Adrenal gland (tissue), 12 donors: Measurements from ENCODE around the gene MRAS. TPM values are rescaled to one million over a fixed set of nuclear protein-coding genes. Genes with fewer than 3 reads are reported as not detected.

Source experiments
- DNase-seq, 7 donors: peaks; one replicate each; pipeline ENCODE4 v3.0.0-alpha.2; 2019 to 2020
- H3K27ac ChIP-seq, 5 donors: fragments of 200-600 bp; sonication (generic) in 4 of 5; 1 replicate in 3 of 5; 2 replicates in 2 of 5; pipeline versions ENCODE4 v1.5.1 to v1.8.0; 2016 to 2020; ENCODE audit warnings: mild to moderate bottlenecking in 1 of 5
- H3K27me3 ChIP-seq: fragments of 200-600 bp; 2 replicates; pipeline ENCODE4 v1.8.0; 2021
- H3K36me3 ChIP-seq, 2 donors: fragments of 200-600 bp; replicated peaks in 1 of 2; 1 replicate in 1 of 2; 2 replicates in 1 of 2; pipeline versions ENCODE4 v1.5.1 to v1.8.0; 2018 to 2022
- H3K4me1 ChIP-seq, 2 donors: fragments of 200-600 bp; replicated peaks in 1 of 2; 1 replicate in 1 of 2; 2 replicates in 1 of 2; pipeline versions ENCODE4 v1.5.1 to v1.8.0; 2018 to 2021
- H3K4me3 ChIP-seq, 4 donors: fragments of 200-600 bp; sonication (generic) in 3 of 4; one replicate each; pipeline ENCODE4 v1.5.1; 2016 to 2018
- H3K9me3 ChIP-seq, 3 donors: fragments of 200-600 bp; sonication (generic) in 1 of 3; replicated peaks in 1 of 3; 1 replicate in 2 of 3; 2 replicates in 1 of 3; pipeline versions ENCODE4 v1.5.1 to v1.8.0; 2016 to 2021
- POLR2A ChIP-seq, 2 donors: fragments of 450-650 bp; IDR thresholded peaks; one replicate each; pipeline ENCODE4 v1.6.1; 2017; ENCODE audit warnings: antibody characterized with exemption in 2 of 2, mild to moderate bottlenecking in 2 of 2, moderate library complexity in 1 of 2
- WGBS, 4 donors: extraction: QIAGEN DNeasy Blood & Tissue Kit in 2 of 4; methylation state at CpG; one replicate each; pipeline versions ENCODE4 v1.1.5 to v1.1.7; 2013 to 2017; 5-methylcytosine and 5-hydroxymethylcytosine counted together
- intact Hi-C, 2 donors: fragments of 100-400 bp; cut with DNase I; formaldehyde crosslinking; loops; one replicate each; pipeline versions ENCODE4 v1.14.1 to v1.15.0; 2022 to 2023
- polyA plus RNA-seq, 3 donors: library from polyadenylated mRNA; stranded (reverse); fragments of 200-250 nt in 2 of 3; fragments of 350-450 nt in 1 of 3; fragmentation: Illumina TruSeq in 1 of 3; extraction: RNeasy Lipid Tissue Mini Kit (QIAGEN cat#74804) in 1 of 3; gene quantifications; one replicate each; pipeline ENCODE4 v1.2.3, GENCODE V29; 2013 to 2014
- total RNA-seq, 9 donors: library from RNA; depleted of rRNA in 4 of 9; stranded (reverse); fragments of >200 nt in 4 of 9; fragments of 120-200 nt in 1 of 9; fragmentation: NEBNext Ultra II Directional in 1 of 9; extraction: Animal tissue kit (Norgen Biotek cat#: 25700) in 1 of 9; gene quantifications; one replicate each; pipeline versions ENCODE4 v1.1.0 to v1.2.4, GENCODE V29; 2013 to 2023
- TF ChIP-seq, protein P1 (sequence below), 6 experiments: fragments of 450-650 bp in 4 of 6; fragments of 200-600 bp in 2 of 6; sonication (generic) in 1 of 6; IDR thresholded peaks; 1 replicate in 5 of 6; 2 replicates in 1 of 6; pipeline versions ENCODE4 v1.5.1 to v1.8.0; 2016 to 2021; ENCODE audit warnings: antibody characterized with exemption in 6 of 6, mild to moderate bottlenecking in 2 of 6, moderate library complexity in 1 of 6
- donor health status: healthy with polysubstance abuse.
- donor health status: Bipolar disorder and iron deficiency.
- donor health status: DM: yes; HTN: yes; CAD: no.
- donor health status: DM: no; HTN: no; CAD: no.
- donor health status: DM: no; HTN: no; CAD: no.
- donor health status: DM: yes; HTN: yes; CAD: no.

MRAS gene
- total and polyA plus RNA-seq, 12 donors: 47.9 to 337 (median 109) TPM

DNA sequence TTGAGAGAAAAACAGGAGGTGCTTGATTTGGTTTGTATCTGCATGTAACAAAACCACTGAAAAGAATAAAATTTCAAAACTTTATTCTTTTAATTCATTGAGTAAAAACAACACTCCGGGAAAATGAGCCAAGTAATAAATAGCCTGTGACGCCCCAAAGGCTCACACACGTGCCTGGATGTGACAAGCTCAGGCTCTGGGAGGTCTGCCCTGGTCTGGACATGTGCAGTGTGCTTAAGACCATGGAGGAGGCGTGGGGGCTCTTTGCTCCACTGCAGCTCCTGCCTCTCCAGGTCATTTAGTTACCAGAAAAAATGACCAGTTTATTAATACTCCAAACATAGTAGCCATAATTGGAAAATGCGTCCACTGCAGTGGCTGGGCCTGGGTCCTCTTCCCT, 10.1 kb upstream of the MRAS start:
- TF ChIP-seq POLR2A (IDR thresholded peaks at IDR 0.05): no peak
- TF ChIP-seq, protein P1, sequence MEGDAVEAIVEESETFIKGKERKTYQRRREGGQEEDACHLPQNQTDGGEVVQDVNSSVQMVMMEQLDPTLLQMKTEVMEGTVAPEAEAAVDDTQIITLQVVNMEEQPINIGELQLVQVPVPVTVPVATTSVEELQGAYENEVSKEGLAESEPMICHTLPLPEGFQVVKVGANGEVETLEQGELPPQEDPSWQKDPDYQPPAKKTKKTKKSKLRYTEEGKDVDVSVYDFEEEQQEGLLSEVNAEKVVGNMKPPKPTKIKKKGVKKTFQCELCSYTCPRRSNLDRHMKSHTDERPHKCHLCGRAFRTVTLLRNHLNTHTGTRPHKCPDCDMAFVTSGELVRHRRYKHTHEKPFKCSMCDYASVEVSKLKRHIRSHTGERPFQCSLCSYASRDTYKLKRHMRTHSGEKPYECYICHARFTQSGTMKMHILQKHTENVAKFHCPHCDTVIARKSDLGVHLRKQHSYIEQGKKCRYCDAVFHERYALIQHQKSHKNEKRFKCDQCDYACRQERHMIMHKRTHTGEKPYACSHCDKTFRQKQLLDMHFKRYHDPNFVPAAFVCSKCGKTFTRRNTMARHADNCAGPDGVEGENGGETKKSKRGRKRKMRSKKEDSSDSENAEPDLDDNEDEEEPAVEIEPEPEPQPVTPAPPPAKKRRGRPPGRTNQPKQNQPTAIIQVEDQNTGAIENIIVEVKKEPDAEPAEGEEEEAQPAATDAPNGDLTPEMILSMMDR (IDR thresholded peaks at IDR 0.05): no peak
- DNase-seq: no peak

GRCh38 chr3:138338811-138339210, 9.6 kb upstream of the MRAS start:
- Histone ChIP-seq H3K27ac (peak overlapping the region in 2 of 5 donors; percentile 21 to 61), H3K4me3 (no peak overlapping the region), H3K36me3 (no peaks in the 10 kb centered on the region), H3K4me1 (peaks cover 0 to 10% of the 10 kb centered on the region in 2 donors), H3K27me3 (no peaks in the 10 kb centered on the region), H3K9me3 (no peaks in the 10 kb centered on the region)
- intact Hi-C loops: loop anchor here in 1 of 2 donors (5.0 kb wide), 2 partner anchors 58 to 73 kb away; no protein-coding TSS in a partner anchor
- WGBS, 4 donors: 86 to 94% (median 89%) methylated on average over 3 to 5 of the region's 5 CpGs
- peak in 4 of 7 donors; percentile 58 to 72 (median 64) for DNase-seq
- TF ChIP-seq, protein P1 (IDR thresholded peaks at IDR 0.05): no peak
- TF ChIP-seq POLR2A (IDR thresholded peaks at IDR 0.05): no peak

More for the DNA sequence above, 10.1 kb upstream of the MRAS start:
- intact Hi-C loops: loop anchor here in 1 of 2 donors (5.0 kb wide), 2 partner anchors 59 to 74 kb away; no protein-coding TSS in a partner anchor
- Histone ChIP-seq H3K4me3 (no peak overlapping the region), H3K9me3 (no peaks in the 10 kb centered on the region), H3K27me3 (no peaks in the 10 kb centered on the region), H3K27ac (no peak overlapping the region), H3K4me1 (peaks cover 0 to 10% of the 10 kb centered on the region in 2 donors), H3K36me3 (no peaks in the 10 kb centered on the region)
- 51 to 73% (median 58%) methylated on average over 5 of the region's 5 CpGs for WGBS, 4 donors

GRCh38 chr3:138340511-138340910, 7.9 kb upstream of the MRAS start:
- no peaks in the 10 kb centered on the region for H3K27me3 ChIP-seq
- intact Hi-C loops: no loop called here
- H3K4me1 ChIP-seq: peaks cover 0 to 16% of the 10 kb centered on the region in 2 donors
- no peaks in the 10 kb centered on the region for H3K36me3 ChIP-seq
- no peak for TF ChIP-seq POLR2A (IDR thresholded peaks at IDR 0.05)
- TF ChIP-seq, protein P1 (IDR thresholded peaks at IDR 0.05): no peak
- 82 to 97% (median 87%) methylated on average over 5 of the region's 5 CpGs for WGBS, 4 donors
- no peak overlapping the region for H3K27ac ChIP-seq
- H3K4me3 ChIP-seq: no peak overlapping the region
- no peaks in the 10 kb centered on the region for H3K9me3 ChIP-seq
- no peak for DNase-seq

DNA sequence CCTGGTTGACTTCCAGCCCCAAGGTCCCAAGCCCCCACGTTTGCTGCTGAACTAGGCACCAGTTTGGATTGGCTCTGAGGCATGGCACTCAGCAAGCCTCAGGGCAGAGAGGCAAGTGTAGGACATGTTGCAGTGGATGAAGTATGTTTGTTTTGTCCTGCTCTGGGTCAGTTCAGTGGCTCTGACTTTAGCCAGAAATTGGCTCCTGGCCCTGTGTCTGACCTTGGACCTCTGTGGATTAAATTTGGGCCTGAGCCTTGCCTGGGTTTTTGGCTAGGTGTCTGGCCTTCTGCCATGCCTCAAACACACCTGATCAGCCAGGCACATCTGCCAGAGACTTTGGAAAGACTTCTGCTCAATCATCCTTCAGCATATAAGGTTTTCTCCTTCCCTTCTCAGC, 3.6 kb upstream of the MRAS start:
- TF ChIP-seq, protein P1 (IDR thresholded peaks at IDR 0.05): no peak
- TF ChIP-seq POLR2A (IDR thresholded peaks at IDR 0.05): no peak
- 29 to 40% (median 32%) methylated on average over 1 of the region's 1 CpG for WGBS, 4 donors
- Histone ChIP-seq H3K36me3 (no peaks in the 10 kb centered on the region), H3K27me3 (no peaks in the 10 kb centered on the region), H3K27ac (peak overlapping the region in 2 of 5 donors; percentile 9 to 71), H3K4me1 (peaks cover 7 to 18% of the 10 kb centered on the region in 2 donors), H3K4me3 (no peak overlapping the region), H3K9me3 (no peaks in the 10 kb centered on the region)
- peak in 5 of 7 donors; percentile 52 to 72 (median 58) for DNase-seq
- intact Hi-C loops: no loop called here
